GF-D8 (cell line): ENCODE measurements around the gene KCNK6.

Source experiments
- DNase-seq: peaks from one replicate; lab custom pipeline; 2025; lab: John Stamatoyannopoulos, UW

The KCNK6 gene

DNA sequence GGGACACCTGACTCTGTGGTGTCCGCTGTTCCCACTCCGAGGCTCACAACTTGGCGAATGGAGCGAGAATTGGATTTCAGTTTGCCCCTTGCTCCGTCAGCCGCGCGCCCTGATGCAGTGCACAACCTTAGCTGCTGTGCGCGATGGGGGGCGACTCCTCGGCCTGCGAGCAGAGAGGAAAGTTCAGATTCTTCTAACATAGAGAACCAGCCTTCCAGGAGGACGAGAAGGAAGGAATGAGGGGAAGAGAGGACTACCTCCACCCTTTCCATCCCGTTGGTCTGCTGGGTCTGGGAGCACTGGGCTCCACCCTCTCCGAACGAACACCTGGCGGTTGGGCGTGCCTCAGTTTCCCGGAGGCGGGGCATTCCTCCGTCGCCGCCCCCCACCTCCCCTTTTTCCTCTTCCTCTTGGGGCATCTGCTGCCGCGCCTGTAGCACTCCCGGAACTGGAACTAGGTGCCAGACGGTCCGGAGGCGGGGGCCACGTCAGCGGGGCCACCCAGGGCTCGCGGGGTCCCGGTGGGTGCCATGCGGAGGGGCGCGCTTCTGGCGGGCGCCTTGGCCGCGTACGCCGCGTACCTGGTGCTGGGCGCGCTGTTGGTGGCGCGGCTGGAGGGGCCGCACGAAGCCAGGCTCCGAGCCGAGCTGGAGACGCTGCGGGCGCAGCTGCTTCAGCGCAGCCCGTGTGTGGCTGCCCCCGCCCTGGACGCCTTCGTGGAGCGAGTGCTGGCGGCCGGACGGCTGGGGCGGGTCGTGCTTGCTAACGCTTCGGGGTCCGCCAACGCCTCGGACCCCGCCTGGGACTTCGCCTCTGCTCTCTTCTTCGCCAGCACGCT, at the start of gene KCNK6:
Gene KCNK6 (plus strand): TSS at position 425 of the 838 bp plus-strand sequence. CDS start 106 bp downstream, at position 531.
- no peak for DNase-seq

DNA sequence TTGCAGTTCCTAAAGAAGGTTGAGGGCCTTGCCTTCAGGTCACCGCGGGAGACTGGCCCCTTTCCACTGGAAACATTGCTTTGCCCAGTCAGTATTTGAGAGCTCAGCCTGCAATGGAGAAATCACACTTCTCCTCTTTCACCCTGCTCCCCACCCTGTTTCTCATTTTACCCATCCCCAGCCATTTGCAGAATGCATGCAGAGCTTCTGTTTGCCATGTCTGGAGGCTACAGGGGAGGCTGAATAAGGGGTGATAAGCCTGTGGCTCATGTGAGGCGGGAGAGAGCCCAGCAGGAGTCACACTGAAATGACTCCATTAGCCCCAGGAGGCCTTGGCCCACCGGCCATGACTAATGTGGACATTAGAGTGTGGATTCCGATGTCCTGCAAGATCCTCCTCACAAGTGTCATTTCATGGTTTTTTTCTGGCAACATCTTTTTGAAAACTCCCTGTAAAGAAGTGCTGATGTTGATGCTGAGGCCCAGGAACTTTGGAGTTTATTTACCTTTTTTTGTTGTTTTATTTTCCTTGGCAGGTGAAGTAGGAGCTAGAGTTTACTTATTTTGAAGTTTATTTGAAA, 49.0 kb upstream of the KCNK6 start:
- DNase-seq = no peak

DNA sequence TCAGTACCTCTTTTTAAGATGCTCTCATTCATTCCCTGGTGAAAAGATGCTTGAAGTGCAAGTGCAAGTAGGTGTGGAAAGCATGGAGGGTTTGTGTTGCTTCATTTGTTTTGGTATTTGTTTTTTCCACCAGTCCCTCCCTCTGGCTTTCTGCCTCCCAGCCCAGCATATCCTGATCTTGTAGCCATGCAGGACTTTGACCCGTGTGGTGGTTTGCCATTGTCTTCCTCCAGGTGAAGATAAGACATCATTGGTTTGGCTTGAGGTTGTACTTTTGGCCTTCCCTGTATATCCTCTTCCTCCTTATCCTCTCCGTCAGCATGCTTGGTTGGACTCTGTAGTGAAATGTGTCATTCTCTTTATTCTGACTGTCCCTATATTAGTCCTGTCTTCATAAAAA, 46.1 kb upstream of the KCNK6 start:
- no peak for DNase-seq

DNA sequence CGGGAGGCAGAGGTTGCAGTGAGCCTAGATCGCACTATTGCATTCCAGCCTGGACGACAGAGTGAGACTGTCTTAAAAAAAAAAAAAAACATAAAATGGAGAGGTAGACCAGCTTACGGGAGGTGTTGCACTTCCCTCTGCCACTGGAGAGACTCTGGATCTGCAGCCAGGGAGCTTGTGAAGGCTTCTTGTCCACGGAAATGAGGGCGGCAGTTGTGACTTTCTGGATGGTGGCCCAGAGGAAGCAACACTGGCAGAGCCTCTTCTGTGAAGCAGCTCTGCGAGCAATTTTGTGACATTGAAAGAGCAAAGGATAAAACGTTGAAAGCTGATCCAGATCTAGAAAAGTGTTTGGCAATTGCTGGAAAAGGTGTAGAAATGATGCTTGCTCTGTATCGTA, 44.9 kb upstream of the KCNK6 start:
- no peak for DNase-seq

GRCh38 chr19:38276942-38277517, 42.6 kb upstream of the KCNK6 start:
- no peak for DNase-seq

- no peak for DNase-seq
Measured at GRCh38 chr19:38277549-38277948, 42.1 kb upstream of the KCNK6 start.

DNA sequence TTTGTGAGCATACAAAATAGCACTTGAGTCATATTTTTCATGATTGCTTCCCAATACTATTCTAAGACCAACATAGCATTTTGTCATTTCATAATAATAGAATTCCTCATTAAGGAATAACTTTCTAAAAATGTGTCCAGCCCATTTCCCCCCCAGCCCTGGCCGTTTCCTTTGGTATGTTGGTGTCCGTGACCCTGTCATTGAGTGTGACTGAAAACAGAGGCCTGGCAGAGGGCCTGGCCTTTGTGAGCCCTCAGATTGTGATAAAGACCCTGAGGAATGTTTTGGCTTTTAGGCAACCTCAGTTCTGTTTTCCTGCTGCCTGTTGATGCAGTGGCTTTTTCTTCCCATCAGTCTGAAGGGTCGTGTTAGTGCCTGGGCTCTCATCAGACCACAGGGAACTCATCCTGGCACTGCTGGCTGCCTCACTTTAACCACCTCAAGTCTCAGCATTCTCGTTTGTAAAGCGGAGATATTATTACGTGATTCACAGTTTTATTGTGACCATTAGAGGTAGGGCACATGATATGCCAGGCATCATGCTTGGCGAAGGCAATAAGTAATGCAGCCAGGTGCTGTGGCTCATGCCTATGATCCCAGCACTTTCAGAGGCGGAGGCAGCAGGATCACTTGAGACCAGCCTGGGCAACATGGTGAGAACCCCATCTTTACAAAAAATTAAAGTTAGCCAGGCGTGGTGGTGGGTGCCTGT, 41.5 kb upstream of the KCNK6 start:
- no peak for DNase-seq

GRCh38 chr19:38278751-38279150, 40.9 kb upstream of the KCNK6 start:
- DNase-seq = no peak

GRCh38 chr19:38280030-38280921, 39.4 kb upstream of the KCNK6 start:
- no peak for DNase-seq

- no peak for DNase-seq
Measured at GRCh38 chr19:38281811-38282566, 37.7 kb upstream of the KCNK6 start.

- no peak for DNase-seq
Measured at GRCh38 chr19:38283271-38283670, 36.4 kb upstream of the KCNK6 start.

DNA sequence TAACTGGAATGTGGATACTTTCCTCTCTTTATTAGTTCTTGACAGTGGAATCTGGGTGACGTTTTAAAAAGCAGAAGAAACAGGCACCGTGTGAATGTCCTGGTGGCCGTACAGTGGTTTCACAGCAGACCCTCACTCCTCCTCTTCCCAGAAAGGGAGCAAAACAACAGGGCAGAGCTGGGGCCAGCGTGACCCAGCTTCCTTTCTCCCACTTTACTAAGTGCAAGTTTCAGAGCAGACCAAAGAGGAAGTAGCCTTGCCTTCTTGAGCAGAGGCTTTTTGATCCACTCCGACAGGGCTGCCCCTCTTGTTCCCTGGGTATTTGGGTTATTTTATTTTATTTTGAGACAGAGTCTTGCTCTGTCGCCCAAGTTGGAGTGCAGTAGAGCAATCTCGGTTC, 35.2 kb upstream of the KCNK6 start:
- no peak for DNase-seq

- DNase-seq = no peak
Measured at GRCh38 chr19:38285567-38285966, 34.1 kb upstream of the KCNK6 start.

- peak; percentile 34 for DNase-seq
Measured at GRCh38 chr19:38287604-38288003, 32.0 kb upstream of the KCNK6 start.

DNA sequence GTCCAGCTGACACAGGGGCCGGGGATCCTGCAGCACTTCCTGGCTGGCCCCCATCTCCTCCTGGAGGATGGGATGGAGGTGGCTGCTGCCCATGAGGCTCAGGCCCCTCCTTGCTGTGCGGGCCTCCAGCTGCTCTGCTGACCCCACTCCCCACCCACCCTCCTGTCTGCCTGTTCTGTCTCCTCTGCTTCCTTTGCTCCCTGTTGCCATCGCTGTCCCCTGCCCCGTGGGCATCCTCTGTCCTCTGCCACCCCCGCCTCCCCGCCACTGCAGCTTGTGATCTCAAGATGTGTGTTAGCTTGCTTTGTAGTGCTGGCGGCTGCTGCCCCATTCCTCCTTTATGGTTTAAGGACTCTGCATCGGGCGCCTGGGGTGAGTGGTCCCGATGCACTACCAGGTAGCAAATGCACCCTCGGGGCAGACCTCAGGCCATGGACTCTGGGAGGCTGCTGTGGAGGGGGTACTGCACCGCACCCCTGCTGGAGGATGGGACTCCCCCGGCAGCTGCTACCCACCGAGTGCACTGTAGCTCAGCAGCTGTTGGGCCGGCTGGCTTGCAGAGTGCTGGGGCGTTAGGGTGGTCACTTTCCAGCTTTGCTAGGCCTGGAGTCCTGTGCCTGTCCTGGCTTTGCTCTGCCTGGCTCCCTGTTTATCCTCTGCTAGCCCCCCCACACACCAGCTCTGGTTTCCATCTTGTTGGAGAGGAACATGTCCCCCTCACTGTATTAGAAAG, 31.4 kb upstream of the KCNK6 start:
- DNase-seq = no peak

- no peak for DNase-seq
Measured at GRCh38 chr19:38289955-38290354, 29.7 kb upstream of the KCNK6 start.

- no peak for DNase-seq
Measured at GRCh38 chr19:38290631-38291147, 29.0 kb upstream of the KCNK6 start.

DNA sequence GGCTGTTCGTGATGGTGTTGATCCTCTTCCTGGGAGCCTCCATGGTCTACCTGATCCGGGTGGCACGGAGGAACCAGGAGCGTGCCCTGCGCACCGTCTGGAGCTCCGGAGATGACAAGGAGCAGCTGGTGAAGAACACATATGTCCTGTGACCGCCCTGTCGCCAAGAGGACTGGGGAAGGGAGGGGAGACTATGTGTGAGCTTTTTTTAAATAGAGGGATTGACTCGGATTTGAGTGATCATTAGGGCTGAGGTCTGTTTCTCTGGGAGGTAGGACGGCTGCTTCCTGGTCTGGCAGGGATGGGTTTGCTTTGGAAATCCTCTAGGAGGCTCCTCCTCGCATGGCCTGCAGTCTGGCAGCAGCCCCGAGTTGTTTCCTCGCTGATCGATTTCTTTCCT, 27.8 kb upstream of the KCNK6 start:
- no peak for DNase-seq

DNA sequence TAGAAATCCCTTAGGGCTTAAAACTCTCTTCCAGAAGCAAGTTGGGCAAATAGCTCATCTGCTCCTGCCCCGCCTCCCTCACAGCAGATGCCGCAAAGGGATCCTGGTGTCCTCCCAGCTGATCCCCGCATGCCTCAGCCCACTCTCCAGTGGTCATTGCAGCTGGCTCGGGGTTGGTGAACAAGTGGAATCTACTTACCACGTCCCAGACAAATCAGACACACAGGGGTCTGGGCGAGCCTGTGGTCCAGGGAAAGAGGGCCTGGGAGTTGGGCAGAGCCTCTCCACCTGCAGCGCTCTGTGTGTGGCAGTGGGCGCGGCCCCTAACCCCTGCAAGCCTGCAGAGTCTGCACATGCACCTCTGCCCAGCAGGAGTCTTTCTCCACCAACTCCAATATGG, 26.4 kb upstream of the KCNK6 start:
- no peak for DNase-seq

GRCh38 chr19:38294090-38294489, 25.6 kb upstream of the KCNK6 start:
- DNase-seq = no peak
